K562 (cell line): ENCODE results near the gene TSEN54.

Experiments
- IRF2 ChIP-seq: sonication (generic); formaldehyde crosslinking; IDR thresholded peaks from 2 replicates; pipeline ENCODE4 v1.8.1; 2022; ENCODE audit warnings: mild to moderate bottlenecking, missing genetic modification reagents
- PHTF2 ChIP-seq: fragments of 250-450 bp; sonication (Bioruptor Pico); IDR thresholded peaks from 2 replicates; pipeline ENCODE4 v1.5.0; 2021; ENCODE audit warnings: mild to moderate bottlenecking
- ZBTB34 ChIP-seq: fragments of 250-450 bp; sonication (Bioruptor Pico); IDR thresholded peaks from 2 replicates; pipeline ENCODE4 v1.8.0; 2021; ENCODE audit warnings: mild to moderate bottlenecking, moderate library complexity
- ZNF408 ChIP-seq: fragments of 250-450 bp; sonication (Bioruptor Pico); IDR thresholded peaks from 2 replicates; pipeline ENCODE4 v1.4.0; 2020; ENCODE audit warnings: low read depth, mild to moderate bottlenecking, moderate library complexity

GRCh38 chr17:75542229-75542628, 25.9 kb downstream of the TSEN54 start:
- no peak for TF ChIP-seq IRF2 (CRISPR knock-in tag)
- no peak for TF ChIP-seq PHTF2 (CRISPR knock-in tag)
- TF ChIP-seq ZNF408 (CRISPR knock-in tag) = no peak
- no peak for TF ChIP-seq ZBTB34 (CRISPR knock-in tag)
